Measurements from ENCODE around the gene ORM1. TPM values are rescaled to one million over a fixed set of nuclear protein-coding genes. Genes with fewer than 3 reads are reported as not detected.

The ORM1 gene
- total and polyA plus RNA-seq, 2 of the 8 experiments (the other 6 are each of a cell fraction or from before 2014, with no cell fraction given) = 0.32 TPM; not detected in 1

GRCh38 chr9:114307899-114308267 lies 15.0 kb upstream of the ORM1 start:
- no peaks in the 10 kb centered on the region for H4K20me1 ChIP-seq (replicated peaks in 1 of 2; ENCODE audit: control insufficient read depth in 1 of 2, insufficient read depth in 2 of 2, low read length in 2 of 2)
- no peak overlapping the region for H3K27ac ChIP-seq (ENCODE audit: low read depth, low read length)
- H2BK15ac ChIP-seq (ENCODE audit: low read length) = no peak overlapping the region
- no peak overlapping the region for H2AFZ ChIP-seq (ENCODE audit: low read length)
- no peak overlapping the region for H3K9ac ChIP-seq (replicated peaks in 1 of 4; ENCODE audit: extremely low read depth in 1 of 4, low read depth in 3 of 4, low read length in 3 of 4)
- no peak overlapping the region for H2BK120ac ChIP-seq (replicated peaks; ENCODE audit: low read depth, low read length)
- no peak overlapping the region for H2BK20ac ChIP-seq (ENCODE audit: low read length)
- no peak overlapping the region for H3K56ac ChIP-seq (replicated peaks; ENCODE audit: insufficient read length, low read depth, low read length)
- no peak overlapping the region for H2BK12ac ChIP-seq (ENCODE audit: low read depth, low read length)
- TF ChIP-seq BCL11A (IDR thresholded peaks at IDR 0.05; ENCODE audit: low read depth in 2 of 2, low read length in 2 of 2) (no peak), POLR2A (IDR thresholded peaks at IDR 0.05; ENCODE audit: control extremely low read depth in 1 of 2, low read depth in 2 of 2, low read length in 2 of 2) (no peak), RFX5 (IDR thresholded peaks at IDR 0.05; ENCODE audit: borderline replicate concordance, low read depth, low read length) (no peak), KDM1A (IDR thresholded peaks at IDR 0.05; ENCODE audit: borderline replicate concordance, low read length) (no peak)
- H3K4ac ChIP-seq (replicated peaks; ENCODE audit: insufficient read length, low read depth, low read length) = no peak overlapping the region
- no peak overlapping the region for H2BK5ac ChIP-seq (ENCODE audit: low read depth, low read length)
- no peaks in the 10 kb centered on the region for H3K9me3 ChIP-seq (ENCODE audit: insufficient read depth in 2 of 2, low read depth in 1 of 2, low read length in 1 of 2)
- H3K36me3 ChIP-seq (ENCODE audit: control insufficient read depth in 2 of 4, insufficient read depth in 4 of 4, low read length in 3 of 4) = no peaks in the 10 kb centered on the region; a peak in 2 of 8 replicates
- no peak overlapping the region for H3K4me2 ChIP-seq (ENCODE audit: insufficient read depth in 1 of 2, low read depth in 2 of 2, low read length in 2 of 2)
- no peak overlapping the region for H2AK5ac ChIP-seq (ENCODE audit: low read depth, low read length)
- ChIA-PET POLR2A (ENCODE audit: partially characterized antibody) (no interaction called here), CTCF (ENCODE audit: partially characterized antibody) (interaction anchor here (0.9 to 1.7 kb wide), 6 partner anchors 14 to 192 kb away, joined by 3 to 4 read pairs (median 3); no protein-coding TSS in a partner anchor)
- WGBS, 2 experiments (ENCODE audit: extremely low coverage in 1 of 2, insufficient coverage in 1 of 2, insufficient read length in 1 of 2, insufficient replicate concordance in 2 of 2, low coverage in 1 of 2, low lambda C conversion rate in 2 of 2, missing lambda C conversion rate in 1 of 2) = 91% methylated on average over 6 of the region's 6 CpGs; no CpG with 5 or more reads in 1 of the 2 experiments
- H3K79me1 ChIP-seq (ENCODE audit: low read depth, low read length) = no peaks in the 10 kb centered on the region
- H4K91ac ChIP-seq (replicated peaks; ENCODE audit: insufficient read length, low read length) = no peak overlapping the region
- no peak overlapping the region for H3K23ac ChIP-seq (ENCODE audit: insufficient read length)
- no peak for FAIRE-seq
- H3K4me3 ChIP-seq (ENCODE audit: extremely low read depth in 1 of 4, insufficient read depth in 2 of 4, low read depth in 3 of 4, low read length in 4 of 4) = no peak overlapping the region
- H4K5ac ChIP-seq (ENCODE audit: insufficient read length, low read depth, low read length) = no peak overlapping the region
- no peak overlapping the region for H4K8ac ChIP-seq (ENCODE audit: extremely low read depth, insufficient read depth, low read length)
- no peak for DNase-seq (ENCODE audit: low read depth in 1 of 2, low spot score in 2 of 2)
- H3K14ac ChIP-seq (ENCODE audit: insufficient read length) = no peak overlapping the region
- no peaks in the 10 kb centered on the region for H3K27me3 ChIP-seq (replicated peaks in 1 of 4; ENCODE audit: control insufficient read depth in 3 of 4, extremely low read depth in 1 of 4, insufficient read depth in 3 of 4, low read length in 3 of 4)
- no peaks in the 10 kb centered on the region; a peak in 2 of 7 replicates for H3K4me1 ChIP-seq (replicated peaks in 1 of 4; ENCODE audit: control insufficient read depth in 3 of 4, insufficient read depth in 4 of 4, low read length in 3 of 4)
- no peaks in the 10 kb centered on the region for H3K79me2 ChIP-seq (ENCODE audit: control insufficient read depth in 1 of 2, insufficient read depth in 2 of 2, low read length in 2 of 2)
- H3K23me2 ChIP-seq (ENCODE audit: low read depth, low read length) = no peaks in the 10 kb centered on the region
- H3K18ac ChIP-seq (ENCODE audit: extremely low read depth, low read length) = no peak overlapping the region

Data from H1 (cell line).